Esophagus muscularis mucosa (tissue), 3 donors: ENCODE measurements around the gene GJA1.

ENCODE experiments used
- CTCF ChIP-seq, 3 experiments: fragments of 200-600 bp in 2 of 3; fragments of 450-650 bp in 1 of 3; sonication (generic) in 2 of 3; IDR thresholded peaks; one replicate each; pipeline ENCODE4 v1.5.1; 2017 to 2019; ENCODE audit warnings: antibody characterized with exemption in 3 of 3, mild to moderate bottlenecking in 2 of 3, moderate library complexity in 1 of 3
- POLR2AphosphoS5 ChIP-seq, 2 donors: sonication (generic); formaldehyde crosslinking; IDR thresholded peaks; one replicate each; pipeline ENCODE4 v1.6.1; 2017; ENCODE audit warnings: antibody characterized with exemption in 2 of 2

- TF ChIP-seq CTCF (IDR thresholded peaks at IDR 0.05) (no peak), POLR2AphosphoS5 (IDR thresholded peaks at IDR 0.05) (no peak)
These were observed 30.1 kb upstream of the GJA1 start for GRCh38 chr6:121405306-121405705.
